DMS114 treated with DMSO at 0.1 percent for 48 hours (cell line): ENCODE results near the gene ACACB.

Source experiments
- DNase-seq: peaks from one replicate; lab custom pipeline; 2025; ENCODE audit not compliant: unreplicated experiment; lab: John Stamatoyannopoulos, UW

Gene ACACB

GRCh38 chr12:109109746-109110350 is 6.5 kb upstream of the ACACB start:
- no peak for DNase-seq

- peak; percentile 93 for DNase-seq
Measured at GRCh38 chr12:109110988-109111495, 5.3 kb upstream of the ACACB start.

GRCh38 chr12:109112720-109113465 is 3.5 kb upstream of the ACACB start:
- DNase-seq = no peak

- DNase-seq = no peak
Measured at GRCh38 chr12:109113661-109114321, 2.6 kb upstream of the ACACB start.

GRCh38 chr12:109114644-109115043 is 1.7 kb upstream of the ACACB start:
- no peak for DNase-seq

- no peak for DNase-seq
Measured at GRCh38 chr12:109115404-109115757, 1.0 kb upstream of the ACACB start.

GRCh38 chr12:109116611-109116949 is 193 bp downstream of the ACACB start:
- no peak for DNase-seq

- no peak for DNase-seq
Measured at GRCh38 chr12:109120095-109120494, 3.7 kb downstream of the ACACB start.

GRCh38 chr12:109120557-109120956 is 4.2 kb downstream of the ACACB start:
- no peak for DNase-seq

GRCh38 chr12:109121346-109121880 is 5.0 kb downstream of the ACACB start:
- no peak for DNase-seq

GRCh38 chr12:109124878-109125648 is 8.7 kb downstream of the ACACB start:
- DNase-seq = no peak

- no peak for DNase-seq
Measured at GRCh38 chr12:109125791-109126190, 9.4 kb downstream of the ACACB start.

GRCh38 chr12:109126784-109127183 is 10.4 kb downstream of the ACACB start:
- no peak for DNase-seq

- DNase-seq = no peak
Measured at GRCh38 chr12:109127533-109128242, 11.3 kb downstream of the ACACB start.

GRCh38 chr12:109130297-109131153 is 14.1 kb downstream of the ACACB start:
- DNase-seq = no peak

- DNase-seq = no peak
Measured at GRCh38 chr12:109131154-109132050, 15.0 kb downstream of the ACACB start.

- no peak for DNase-seq
Measured at GRCh38 chr12:109134186-109134917, 18.0 kb downstream of the ACACB start.

- DNase-seq = no peak
Measured at GRCh38 chr12:109137055-109137454, 20.7 kb downstream of the ACACB start.
